Mesothelial cell of epicardium (in vitro differentiated cells): ENCODE results near the gene ZFP91. TPM values are rescaled to one million over a fixed set of nuclear protein-coding genes. Genes with fewer than 3 reads are reported as not detected.

Experiments used
- DNase-seq, 2 experiments: peaks; one replicate each; pipeline ENCODE4 v3.0.0; 2021; ENCODE audit warnings: low spot score in 2 of 2; ENCODE audit not compliant: unreplicated experiment in 2 of 2
- H3K27ac Mint-ChIP-seq: 2 replicates; pipeline ENCODE4 v1.8.0; 2021; ENCODE audit warnings: mixed read lengths
- H3K27me3 Mint-ChIP-seq: 2 replicates; pipeline ENCODE4 v1.8.0; 2021; ENCODE audit warnings: low read depth, mixed read lengths
- H3K36me3 Mint-ChIP-seq: 2 replicates; pipeline ENCODE4 v1.8.0; 2021; ENCODE audit warnings: mixed read lengths
- H3K4me1 Mint-ChIP-seq: 2 replicates; pipeline ENCODE4 v1.8.0; 2021; ENCODE audit warnings: mixed read lengths
- H3K4me3 Mint-ChIP-seq: 2 replicates; pipeline ENCODE4 v1.8.0; 2021; ENCODE audit warnings: mild to moderate bottlenecking, moderate library complexity, mixed read lengths
- H3K9me3 Mint-ChIP-seq: 2 replicates; pipeline ENCODE4 v1.8.0; 2021; ENCODE audit warnings: mixed read lengths
- CTCF ChIP-seq: fragments of 200-600 bp; sonication (generic); IDR thresholded peaks from one replicate; pipeline ENCODE4 v1.5.0; 2021; ENCODE audit warnings: antibody characterized with exemption; ENCODE audit not compliant: unreplicated experiment
- total RNA-seq: library from RNA; stranded (reverse); gene quantifications from 3 replicates; pipeline ENCODE4 v1.2.1, GENCODE V29; 2021

The ZFP91 gene
- total RNA-seq, 1 donor from 2014 or later: 39.7 TPM

- H3K27ac Mint-ChIP-seq: no peak overlapping the region
- no peaks in the 10 kb centered on the region for H3K27me3 Mint-ChIP-seq
- H3K9me3 Mint-ChIP-seq: no peaks in the 10 kb centered on the region
- DNase-seq: no peak
- no peak for TF ChIP-seq CTCF
- no peak overlapping the region for H3K4me3 Mint-ChIP-seq
- no peaks in the 10 kb centered on the region for H3K36me3 Mint-ChIP-seq
- H3K4me1 Mint-ChIP-seq: peaks cover 2% of the 10 kb centered on the region
These were observed 52.5 kb downstream of the ZFP91 start for GRCh38 chr11:58631378-58631777.

GRCh38 chr11:58632510-58632909, 53.6 kb downstream of the ZFP91 start:
- no peaks in the 10 kb centered on the region for H3K27me3 Mint-ChIP-seq
- peaks cover 2% of the 10 kb centered on the region for H3K4me1 Mint-ChIP-seq
- H3K27ac Mint-ChIP-seq: no peak overlapping the region
- TF ChIP-seq CTCF: no peak
- H3K4me3 Mint-ChIP-seq: no peak overlapping the region
- no peaks in the 10 kb centered on the region for H3K9me3 Mint-ChIP-seq
- no peak for DNase-seq
- H3K36me3 Mint-ChIP-seq: no peaks in the 10 kb centered on the region

- no peak for TF ChIP-seq CTCF
- H3K9me3 Mint-ChIP-seq: no peaks in the 10 kb centered on the region
- no peak for DNase-seq
- no peak overlapping the region for H3K4me3 Mint-ChIP-seq
- peaks cover 6% of the 10 kb centered on the region for H3K27me3 Mint-ChIP-seq
- H3K27ac Mint-ChIP-seq: no peak overlapping the region
- no peaks in the 10 kb centered on the region for H3K4me1 Mint-ChIP-seq
- no peaks in the 10 kb centered on the region for H3K36me3 Mint-ChIP-seq
These were observed 57.7 kb downstream of the ZFP91 start for GRCh38 chr11:58636587-58636986.

GRCh38 chr11:58637371-58637770, 58.5 kb downstream of the ZFP91 start:
- Mint-ChIP-seq H3K4me3 (no peak overlapping the region), H3K27ac (no peak overlapping the region), H3K27me3 (peaks cover 9% of the 10 kb centered on the region), H3K4me1 (no peaks in the 10 kb centered on the region), H3K36me3 (no peaks in the 10 kb centered on the region), H3K9me3 (no peaks in the 10 kb centered on the region)
- TF ChIP-seq CTCF: no peak
- no peak for DNase-seq

GRCh38 chr11:58639103-58639502, 60.2 kb downstream of the ZFP91 start:
- Mint-ChIP-seq H3K27me3 (peaks cover 12% of the 10 kb centered on the region), H3K4me3 (no peak overlapping the region), H3K4me1 (no peaks in the 10 kb centered on the region), H3K36me3 (no peaks in the 10 kb centered on the region), H3K27ac (no peak overlapping the region), H3K9me3 (peaks cover 3% of the 10 kb centered on the region)
- DNase-seq: no peak
- TF ChIP-seq CTCF: no peak

GRCh38 chr11:58639669-58640068, 60.8 kb downstream of the ZFP91 start:
- no peak overlapping the region for H3K27ac Mint-ChIP-seq
- H3K4me1 Mint-ChIP-seq: no peaks in the 10 kb centered on the region
- H3K36me3 Mint-ChIP-seq: no peaks in the 10 kb centered on the region
- peaks cover 12% of the 10 kb centered on the region for H3K27me3 Mint-ChIP-seq
- peaks cover 8% of the 10 kb centered on the region for H3K9me3 Mint-ChIP-seq
- no peak overlapping the region for H3K4me3 Mint-ChIP-seq
- no peak for TF ChIP-seq CTCF
- DNase-seq: no peak
